A673 (cell line): ENCODE results near the gene TMEFF2. TPM values are rescaled to one million over a fixed set of nuclear protein-coding genes. Genes with fewer than 3 reads are reported as not detected.

ENCODE experiments used
- BruUV-seq: library from RNA; stranded (reverse); fragments of 400-500 nt; replicated peaks from 2 replicates; lab custom pipeline; 2021; lab: Mats Ljungman, UMichigan
- CTCF ChIA-PET: fragments of 300-600 bp; sonication (Branson Sonifier 250); formaldehyde crosslinking; loops from one replicate; lab custom pipeline; 2022; ENCODE audit warnings: antibody characterized with exemption; lab: Charles Lee
- POLR2A ChIA-PET: fragments of 300-600 bp; sonication (Branson Sonifier 250); formaldehyde crosslinking; loops from one replicate; lab custom pipeline; 2022; ENCODE audit warnings: antibody characterized with exemption; ENCODE audit not compliant: low non-redundant PET; lab: Charles Lee
- DNase-seq: peaks from one replicate; pipeline ENCODE4 v3.0.0-alpha.2; 2015; ENCODE audit warnings: low spot score
- H3K27ac ChIP-seq: fragments of 200-600 bp; sonication (generic); 2 replicates; pipeline ENCODE4 v1.5.1; 2016; ENCODE audit warnings: mixed run types, low read depth, mild to moderate bottlenecking, mixed read lengths, antibody characterized with exemption, low read length; ENCODE audit not compliant: poor library complexity, severe bottlenecking
- H3K27me3 ChIP-seq: fragments of 200-600 bp; sonication (generic); replicated peaks from 2 replicates; pipeline ENCODE4 v1.6.1; 2017; ENCODE audit warnings: mixed run types, low read depth, mild to moderate bottlenecking, mixed read lengths, antibody characterized with exemption, low read length; ENCODE audit not compliant: insufficient read depth, poor library complexity
- H3K36me3 ChIP-seq: fragments of 200-600 bp; sonication (generic); 2 replicates; pipeline ENCODE4 v1.6.1; 2016; ENCODE audit warnings: mixed run types, mild to moderate bottlenecking, mixed read lengths, antibody characterized with exemption, low read length; ENCODE audit not compliant: insufficient read depth, poor library complexity, severe bottlenecking
- H3K4me1 ChIP-seq: fragments of 200-600 bp; sonication (generic); 2 replicates; pipeline ENCODE4 v1.6.1; 2017; ENCODE audit warnings: mixed run types, mild to moderate bottlenecking, mixed read lengths, antibody characterized with exemption, low read length; ENCODE audit not compliant: insufficient read depth, poor library complexity, severe bottlenecking
- H3K4me3 ChIP-seq: fragments of 200-600 bp; sonication (generic); 2 replicates; pipeline ENCODE4 v1.5.1; 2016; ENCODE audit warnings: low read depth, mixed run types, mild to moderate bottlenecking, mixed read lengths, low read length; ENCODE audit not compliant: poor library complexity, severe bottlenecking
- H3K9me3 ChIP-seq: fragments of 200-600 bp; sonication (generic); 2 replicates; pipeline ENCODE4 v1.6.1; 2016; ENCODE audit warnings: mixed run types, low read depth, mild to moderate bottlenecking, mixed read lengths, antibody characterized with exemption, low read length; ENCODE audit not compliant: poor library complexity, severe bottlenecking
- CTCF ChIP-seq: fragments of 300-800, 200-600 bp; sonication (generic); conservative IDR thresholded peaks from 2 replicates; pipeline ENCODE4 v1.5.1; 2017; ENCODE audit warnings: low read depth, mild to moderate bottlenecking, antibody characterized with exemption, low read length, moderate library complexity, mixed read lengths
- EZH2 ChIP-seq: fragments of 200-600 bp; sonication (generic); IDR thresholded peaks from 2 replicates; pipeline ENCODE4 v1.6.1; 2017; ENCODE audit warnings: borderline replicate concordance, low read depth, mild to moderate bottlenecking, mixed read lengths, antibody characterized with exemption, low read length; ENCODE audit not compliant: poor library complexity, severe bottlenecking
- intact Hi-C: fragments of 100-400 bp; cut with micrococcal nuclease; formaldehyde crosslinking; loops from one replicate; pipeline ENCODE4 v1.10.0; 2022; ENCODE audit not compliant: unreplicated experiment
- total RNA-seq: library from RNA; stranded (reverse); gene quantifications from 2 replicates; pipeline ENCODE4 v1.2.3, GENCODE V29; 2021

The TMEFF2 gene
- total RNA-seq, 1 experiment from 2014 or later: 7.0 TPM

GRCh38 chr2:191974676-191975075, 220.1 kb downstream of the TMEFF2 start:
- POLR2A ChIA-PET: no interaction called here
- Histone ChIP-seq H3K27me3 (no peaks in the 10 kb centered on the region), H3K4me3 (no peak overlapping the region), H3K9me3 (no peaks in the 10 kb centered on the region), H3K36me3 (no peaks in the 10 kb centered on the region), H3K27ac (no peak overlapping the region), H3K4me1 (no peaks in the 10 kb centered on the region)
- intact Hi-C loops: no loop called here
- DNase-seq: no peak
- no TSS peak for BruUV-seq
- CTCF ChIA-PET: no interaction called here
- TF ChIP-seq CTCF (no peak), EZH2 (no peak)

- TF ChIP-seq EZH2 (no peak), CTCF (no peak)
- Histone ChIP-seq H3K27ac (no peak overlapping the region), H3K4me1 (no peaks in the 10 kb centered on the region), H3K4me3 (no peak overlapping the region), H3K9me3 (no peaks in the 10 kb centered on the region), H3K27me3 (no peaks in the 10 kb centered on the region), H3K36me3 (no peaks in the 10 kb centered on the region)
- no peak for DNase-seq
- intact Hi-C loops: no loop called here
- ChIA-PET CTCF (no interaction called here), POLR2A (no interaction called here)
- BruUV-seq: no TSS peak
Measured at GRCh38 chr2:191970867-191971266, 223.9 kb downstream of the TMEFF2 start.

- ChIA-PET POLR2A (no interaction called here), CTCF (no interaction called here)
- intact Hi-C loops: no loop called here
- Histone ChIP-seq H3K27ac (no peak overlapping the region), H3K4me3 (no peak overlapping the region), H3K36me3 (no peaks in the 10 kb centered on the region), H3K9me3 (no peaks in the 10 kb centered on the region), H3K27me3 (no peaks in the 10 kb centered on the region), H3K4me1 (no peaks in the 10 kb centered on the region)
- DNase-seq: no peak
- no TSS peak for BruUV-seq
- TF ChIP-seq EZH2 (no peak), CTCF (no peak)
Measured at GRCh38 chr2:191968120-191968519, 226.6 kb downstream of the TMEFF2 start.
